ENCODE data around the gene SULT1B1. TPM values are rescaled to one million over a fixed set of nuclear protein-coding genes. Genes with fewer than 3 reads are reported as not detected.

The SULT1B1 gene
- polyA plus RNA-seq, 2 donors: 0.26 to 0.41 TPM

Other genes with a start within 250 kb of the SULT1B1 start
- gene UGT2A2, start 121.0 kb downstream of the SULT1B1 start, polyA plus RNA-seq: not detected
- gene UGT2A1, start 107.4 kb downstream of the SULT1B1 start, polyA plus RNA-seq: under 1 TPM in 1 of 2 donors, not detected in 1; 0.01 TPM
- gene SULT1E1, start 99.5 kb upstream of the SULT1B1 start, polyA plus RNA-seq: under 1 TPM; 0.10 to 0.35 TPM
- gene CSN1S1, start 170.4 kb upstream of the SULT1B1 start, polyA plus RNA-seq: not detected
- gene CSN2, start 205.1 kb upstream of the SULT1B1 start, polyA plus RNA-seq: not detected
- under 1 TPM in 1 of 2 donors, not detected in 1; 0.07 TPM for gene STATH, start 235.3 kb upstream of the SULT1B1 start, polyA plus RNA-seq

Data from esophagus (tissue), 2 donors.